ENCODE measurements around the gene SLC7A7.
A peak's percentile ranks its signal among the peaks of the same experiment; 100 is the strongest.
"Not testable (repeated sequence)": the region's sequence is repeated elsewhere in the genome, so short reads cannot be mapped to it uniquely, and the experiment has no call there.

SLC7A7 gene

DNA sequence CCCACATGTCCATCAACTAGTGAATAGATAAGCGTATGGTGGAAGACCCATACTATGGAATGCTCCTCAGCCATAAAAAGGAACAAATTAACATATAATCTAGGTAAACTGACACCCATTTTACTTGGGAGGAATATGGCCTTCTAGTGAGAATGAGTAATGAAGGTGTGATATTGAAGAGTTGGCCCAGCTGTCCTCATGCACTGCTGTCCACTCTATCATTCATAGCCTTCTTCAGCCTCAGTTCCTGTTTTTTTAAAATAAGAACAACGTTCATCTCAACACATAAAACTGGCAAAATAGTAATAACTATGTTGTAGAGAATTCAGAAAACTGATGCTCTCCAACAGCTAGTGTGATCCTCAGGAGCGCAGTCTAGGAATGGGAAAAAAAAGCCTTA, 75.2 kb downstream of the SLC7A7 start:
- H3K27ac Mint-ChIP-seq, result no peak overlapping the region
- peaks cover 2% of the 10 kb centered on the region for H3K9me3 Mint-ChIP-seq
- no peak overlapping the region for H3K4me3 Mint-ChIP-seq
- peaks cover 15% of the 10 kb centered on the region for H3K4me1 Mint-ChIP-seq (ENCODE audit: low read depth)
- peaks cover 4% of the 10 kb centered on the region for H3K27me3 Mint-ChIP-seq
- H3K36me3 Mint-ChIP-seq (ENCODE audit: low read depth), result no peaks in the 10 kb centered on the region
- no peak for DNase-seq

DNA sequence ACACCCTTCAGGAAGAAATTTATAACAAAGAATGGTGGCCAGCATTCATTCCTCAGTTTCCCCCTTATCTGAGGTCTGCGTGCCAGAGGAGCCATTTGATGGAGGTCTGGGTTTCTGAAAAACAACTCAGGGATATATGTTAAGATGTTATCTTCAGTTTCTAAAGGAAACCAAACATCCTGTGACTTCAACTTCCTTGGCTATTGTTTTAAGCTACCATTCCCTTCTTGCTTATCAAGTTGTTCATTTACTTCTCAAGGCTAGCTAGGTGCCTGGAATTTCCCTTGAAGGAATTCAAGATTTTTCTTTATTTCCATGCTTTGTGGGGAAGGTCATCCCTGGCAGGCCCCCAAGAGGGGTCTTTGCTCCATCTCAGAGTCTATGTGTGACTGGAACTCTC, 75.8 kb downstream of the SLC7A7 start:
- Mint-ChIP-seq H3K27me3 (peaks cover 4% of the 10 kb centered on the region), H3K36me3 (ENCODE audit: low read depth) (no peaks in the 10 kb centered on the region), H3K27ac (no peak overlapping the region), H3K4me3 (no peak overlapping the region), H3K4me1 (ENCODE audit: low read depth) (peaks cover 15% of the 10 kb centered on the region), H3K9me3 (peaks cover 2% of the 10 kb centered on the region)
- DNase-seq, result no peak

DNA sequence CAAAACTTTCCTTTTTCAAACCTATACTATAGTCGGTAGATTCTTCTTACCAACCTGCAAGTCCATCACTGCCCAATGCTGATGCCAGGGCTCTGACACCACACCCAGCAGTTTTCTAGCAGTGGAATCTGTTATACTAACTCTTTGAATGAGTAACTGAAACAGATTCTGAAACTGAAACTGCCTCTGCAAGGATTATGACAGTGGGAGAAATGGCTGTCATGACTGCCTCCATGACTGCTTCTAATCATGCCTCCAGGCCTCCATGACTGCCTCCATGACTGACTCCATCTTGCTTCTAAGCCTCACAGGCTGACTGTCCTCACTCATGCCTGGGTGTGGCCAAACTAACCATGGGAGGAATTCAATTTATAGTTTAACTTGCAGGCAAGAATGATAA, 78.2 kb downstream of the SLC7A7 start:
- peak; percentile 37 for DNase-seq
- H3K4me3 Mint-ChIP-seq, result no peak overlapping the region
- H3K9me3 Mint-ChIP-seq, result peaks cover 2% of the 10 kb centered on the region
- peaks cover 1% of the 10 kb centered on the region for H3K27me3 Mint-ChIP-seq
- peaks cover 15% of the 10 kb centered on the region for H3K4me1 Mint-ChIP-seq (ENCODE audit: low read depth)
- peak overlapping the region; percentile 76 for H3K27ac Mint-ChIP-seq
- H3K36me3 Mint-ChIP-seq (ENCODE audit: low read depth), result no peaks in the 10 kb centered on the region

DNA sequence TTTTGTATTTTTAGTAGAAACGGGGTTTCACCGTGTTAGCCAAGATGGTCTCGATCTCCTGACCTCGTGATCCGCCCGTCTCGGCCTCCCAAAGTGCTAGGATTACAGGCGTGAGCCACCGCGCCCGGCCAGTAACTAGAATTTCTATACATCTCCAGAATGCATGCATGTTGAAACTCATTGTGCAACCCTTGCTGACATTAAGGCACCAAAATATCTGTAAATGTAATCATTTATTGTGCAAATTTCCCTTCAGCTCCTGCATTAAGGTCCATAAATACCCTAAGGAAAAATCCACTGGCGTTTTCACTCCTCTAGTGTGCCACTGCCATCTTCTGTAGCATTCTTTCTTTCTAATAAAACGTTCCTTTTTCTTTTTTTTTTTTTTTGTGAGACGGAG, 78.9 kb downstream of the SLC7A7 start:
- DNase-seq; H3K9me3 Mint-ChIP-seq; H3K27ac Mint-ChIP-seq; H3K4me3 Mint-ChIP-seq; H3K36me3 Mint-ChIP-seq (ENCODE audit: low read depth); H3K27me3 Mint-ChIP-seq: not testable (repeated sequence)
- peaks cover 15% of the 10 kb centered on the region for H3K4me1 Mint-ChIP-seq (ENCODE audit: low read depth)

DNA sequence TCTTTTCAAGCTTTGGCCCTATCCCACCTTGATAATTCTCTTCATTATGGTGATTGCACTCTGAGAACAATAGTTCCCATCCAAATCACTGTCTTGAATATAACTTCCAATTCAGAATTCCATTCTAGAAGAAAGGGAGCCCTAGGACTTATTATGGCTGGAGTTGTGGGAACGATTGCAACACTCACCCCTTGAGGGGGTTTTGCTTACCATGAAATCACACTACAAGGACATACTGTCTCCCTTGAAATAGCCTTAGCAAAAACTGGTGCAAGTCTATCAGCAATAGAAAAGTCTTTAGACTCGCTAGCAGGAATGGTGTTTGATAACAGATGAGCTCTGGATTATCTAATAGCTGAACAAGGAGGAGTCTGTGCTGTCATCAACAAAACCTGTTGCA, 80.1 kb downstream of the SLC7A7 start:
- Mint-ChIP-seq H3K9me3 (peaks cover 2% of the 10 kb centered on the region), H3K27ac (no peak overlapping the region), H3K36me3 (ENCODE audit: low read depth) (no peaks in the 10 kb centered on the region), H3K4me3 (no peak overlapping the region), H3K4me1 (ENCODE audit: low read depth) (peaks cover 15% of the 10 kb centered on the region), H3K27me3 (peaks cover 3% of the 10 kb centered on the region)
- no peak for DNase-seq

DNA sequence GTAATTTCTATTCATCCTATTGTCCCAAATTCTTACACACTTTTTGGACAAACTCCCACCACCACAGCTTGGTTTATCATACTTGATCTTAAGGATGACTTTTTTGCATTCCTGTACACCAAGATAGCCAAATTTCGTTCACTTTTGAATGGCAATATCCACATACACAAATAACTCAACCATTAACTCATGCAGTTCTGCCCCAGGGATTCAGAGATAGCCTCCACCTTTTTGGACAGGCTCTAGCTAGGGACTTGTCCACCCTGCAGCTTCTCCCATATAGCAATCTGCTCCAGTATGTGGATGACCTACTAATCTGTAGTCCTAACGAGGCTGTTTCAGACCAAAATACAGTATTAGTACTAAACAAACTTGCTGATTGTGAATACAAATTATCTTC, 81.4 kb downstream of the SLC7A7 start:
- H3K36me3 Mint-ChIP-seq (ENCODE audit: low read depth), result no peaks in the 10 kb centered on the region
- no peak overlapping the region for H3K27ac Mint-ChIP-seq
- peaks cover 3% of the 10 kb centered on the region for H3K27me3 Mint-ChIP-seq
- H3K9me3 Mint-ChIP-seq, result peaks cover 2% of the 10 kb centered on the region
- H3K4me3 Mint-ChIP-seq, result no peak overlapping the region
- no peak for DNase-seq
- H3K4me1 Mint-ChIP-seq (ENCODE audit: low read depth), result peaks cover 10% of the 10 kb centered on the region

DNA sequence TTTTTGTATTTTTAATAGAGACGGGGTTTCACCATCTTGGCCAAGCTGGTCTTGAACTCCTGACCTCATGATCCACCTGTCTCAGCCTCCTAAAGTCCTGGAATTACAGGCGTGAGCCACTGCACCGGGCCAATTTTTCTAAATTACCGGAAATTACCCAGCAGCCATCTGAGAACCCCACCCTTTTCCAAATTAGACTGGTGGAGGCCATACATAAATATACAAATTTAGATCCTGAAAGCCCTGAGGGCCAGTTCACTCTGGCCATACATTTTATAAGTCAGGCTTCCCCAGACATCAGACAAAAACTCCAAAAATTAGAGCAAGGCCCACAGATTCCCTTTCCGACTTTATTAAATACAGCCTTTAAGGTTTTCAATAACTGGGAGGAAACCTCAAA, 83.2 kb downstream of the SLC7A7 start:
- H3K27me3 Mint-ChIP-seq; DNase-seq; H3K4me1 Mint-ChIP-seq (ENCODE audit: low read depth); H3K4me3 Mint-ChIP-seq; H3K9me3 Mint-ChIP-seq; H3K36me3 Mint-ChIP-seq (ENCODE audit: low read depth); H3K27ac Mint-ChIP-seq: not testable (repeated sequence)

DNA sequence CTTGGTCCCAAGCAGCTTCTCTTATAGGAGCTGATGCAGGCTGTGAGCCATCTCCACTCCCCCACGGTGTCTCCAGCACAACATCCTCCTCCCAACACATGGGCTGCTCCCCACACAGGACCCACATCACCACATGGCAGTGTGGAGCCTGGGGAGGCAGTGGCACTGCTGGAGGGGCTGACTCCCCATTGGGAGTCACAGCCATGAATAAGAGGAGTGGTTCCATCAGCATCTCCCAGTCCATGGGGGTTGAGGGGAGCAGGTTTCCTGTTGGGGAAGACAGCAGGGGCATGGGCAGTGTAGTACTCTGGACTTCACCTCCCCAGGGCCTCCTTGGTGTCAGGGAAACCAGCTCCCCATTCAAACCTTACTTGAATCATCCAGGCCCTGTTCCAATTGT, 89.2 kb downstream of the SLC7A7 start:
- no peaks in the 10 kb centered on the region for H3K4me1 Mint-ChIP-seq (ENCODE audit: low read depth)
- H3K9me3 Mint-ChIP-seq, result no peaks in the 10 kb centered on the region

DNA sequence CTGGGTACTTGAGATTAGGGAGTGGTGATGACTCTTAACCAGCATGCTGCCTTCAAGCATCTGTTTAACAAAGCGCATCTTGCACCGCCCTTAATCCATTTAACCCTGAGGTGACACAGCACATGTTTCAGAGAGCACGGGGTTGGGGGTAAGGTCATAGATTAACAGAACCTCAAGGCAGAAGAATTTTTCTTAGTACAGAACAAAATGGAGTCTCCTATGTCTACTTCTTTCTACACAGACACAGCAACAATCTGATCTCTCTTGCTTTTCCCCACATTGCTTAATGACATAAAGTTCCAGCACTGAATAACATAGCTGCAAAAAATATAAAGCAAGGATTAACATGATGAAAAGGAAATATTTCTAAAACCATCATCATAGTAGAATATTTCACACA, 89.9 kb downstream of the SLC7A7 start:
- not testable (repeated sequence) for H3K4me1 Mint-ChIP-seq (ENCODE audit: low read depth); H3K4me3 Mint-ChIP-seq; H3K36me3 Mint-ChIP-seq (ENCODE audit: low read depth); H3K27ac Mint-ChIP-seq; H3K9me3 Mint-ChIP-seq; H3K27me3 Mint-ChIP-seq; DNase-seq

More for the DNA sequence above, 89.2 kb downstream of the SLC7A7 start:
- no peaks in the 10 kb centered on the region for H3K27me3 Mint-ChIP-seq
- no peak overlapping the region for H3K4me3 Mint-ChIP-seq
- DNase-seq, result no peak
- H3K27ac Mint-ChIP-seq, result no peak overlapping the region
- H3K36me3 Mint-ChIP-seq (ENCODE audit: low read depth), result no peaks in the 10 kb centered on the region

DNA sequence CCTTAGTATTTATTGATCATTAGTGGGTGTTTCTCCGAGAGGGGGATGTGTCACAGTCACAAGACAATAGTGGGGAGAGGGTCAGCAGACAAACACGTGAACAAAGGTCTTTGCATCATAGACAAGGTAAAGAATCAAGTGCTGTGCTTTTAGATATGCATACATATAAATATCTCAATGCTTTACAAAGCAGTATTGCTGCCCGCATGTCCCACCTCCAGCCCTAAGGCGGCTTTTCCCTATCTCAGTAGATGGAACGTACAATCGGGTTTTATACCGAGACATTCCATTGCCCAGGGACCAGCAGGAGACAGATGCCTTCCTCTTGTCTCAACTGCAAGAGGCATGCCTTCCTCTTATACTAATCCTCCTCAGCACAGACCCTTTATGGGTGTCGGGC, 90.4 kb downstream of the SLC7A7 start:
- not testable (repeated sequence) for DNase-seq, H3K4me3 Mint-ChIP-seq

DNA sequence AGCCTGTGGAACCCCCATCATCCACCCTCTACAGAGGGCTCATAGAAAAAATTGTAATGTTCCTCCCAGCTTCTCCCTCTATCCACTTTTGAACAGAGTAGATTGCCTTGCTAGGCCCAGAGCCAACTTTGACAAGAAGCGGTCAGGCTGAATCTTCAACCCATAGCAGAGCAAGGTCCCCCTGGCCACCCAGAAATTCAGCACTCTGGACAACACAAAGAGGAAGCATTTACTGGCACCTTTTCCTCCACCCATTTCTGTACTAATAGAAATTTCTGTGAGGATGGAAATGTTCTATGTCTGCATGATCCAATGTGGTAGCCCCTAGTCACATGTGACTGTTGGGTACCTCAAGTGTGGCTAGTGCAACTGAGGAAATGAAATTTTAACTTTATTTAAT, 91.4 kb downstream of the SLC7A7 start:
- no peaks in the 10 kb centered on the region for H3K27me3 Mint-ChIP-seq
- no peaks in the 10 kb centered on the region for H3K4me1 Mint-ChIP-seq (ENCODE audit: low read depth)
- DNase-seq, result no peak
- no peak overlapping the region for H3K27ac Mint-ChIP-seq
- H3K36me3 Mint-ChIP-seq (ENCODE audit: low read depth), result no peaks in the 10 kb centered on the region
- H3K4me3 Mint-ChIP-seq, result no peak overlapping the region
- no peaks in the 10 kb centered on the region for H3K9me3 Mint-ChIP-seq

More for the DNA sequence above, 90.4 kb downstream of the SLC7A7 start:
- not testable (repeated sequence) for H3K4me1 Mint-ChIP-seq (ENCODE audit: low read depth); H3K36me3 Mint-ChIP-seq (ENCODE audit: low read depth); H3K9me3 Mint-ChIP-seq; H3K27me3 Mint-ChIP-seq; H3K27ac Mint-ChIP-seq
